ENCODE measurements around the gene NUBP2. TPM values are rescaled to one million over a fixed set of nuclear protein-coding genes. Genes with fewer than 3 reads are reported as not detected.

NUBP2 gene
- total RNA-seq, 1 experiment from 2014 or later: 103 TPM

DNA sequence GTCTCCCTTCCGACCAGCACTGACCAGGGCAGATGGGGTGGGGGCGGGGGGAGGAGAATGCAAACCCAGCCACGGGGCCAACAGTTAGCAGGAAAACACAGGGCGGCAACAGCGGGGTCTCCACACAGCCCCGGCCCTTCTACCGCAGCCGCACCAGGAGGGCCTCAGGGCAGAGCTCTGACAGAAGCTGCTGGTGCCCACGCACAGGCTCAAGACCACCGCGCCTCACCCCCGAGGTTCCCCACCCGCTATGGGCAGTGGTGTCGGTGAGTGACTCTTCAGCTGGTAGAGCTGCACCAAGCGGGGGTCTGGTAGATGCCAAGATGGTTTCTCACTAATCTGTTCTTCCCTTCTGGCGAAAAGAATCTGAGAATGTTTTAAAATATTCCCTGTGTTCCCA lies 27.8 kb downstream of the NUBP2 start:
- BruUV-seq (replicated peaks): no TSS peak
- Histone ChIP-seq H4K20me1 (ENCODE audit: insufficient read depth) (no peaks in the 10 kb centered on the region), H3K27ac (ENCODE audit: low read depth, low read length) (no peak overlapping the region), H2AFZ (ENCODE audit: low read depth, low read length, poor library complexity, severe bottlenecking) (no peak overlapping the region), H3K4me2 (ENCODE audit: low read length) (no peak overlapping the region), H3K36me3 (ENCODE audit: control insufficient read depth in 1 of 2, insufficient read depth in 2 of 2, low read length in 2 of 2) (no peaks in the 10 kb centered on the region), H3K9me3 (ENCODE audit: control insufficient read depth in 1 of 2, insufficient read depth in 1 of 2, low read depth in 1 of 2, low read length in 2 of 2) (no peaks in the 10 kb centered on the region), H3K27me3 (ENCODE audit: insufficient read depth, low read length) (no peaks in the 10 kb centered on the region), H3K4me1 (ENCODE audit: control insufficient read depth in 1 of 2, insufficient read depth in 2 of 2, low read length in 2 of 2) (peaks cover 6 to 10% of the 10 kb centered on the region in 2 experiments; a peak in 3 of 4 replicates), H3K79me2 (ENCODE audit: insufficient read depth, low read length) (no peaks in the 10 kb centered on the region), H3K9ac (ENCODE audit: low read length) (no peak overlapping the region), H3K4me3 (replicated peaks in 1 of 2; ENCODE audit: low read depth in 1 of 2, low read length in 2 of 2) (no peak overlapping the region), H3K9me2 (ENCODE audit: insufficient read depth) (no peaks in the 10 kb centered on the region)
- DNase-seq (ENCODE audit: low read depth, low spot score) (no peak), ATAC-seq (no peak)
- CTCF ChIA-PET: no interaction called here
- intact Hi-C loops (cut with micrococcal nuclease): no loop called here
- RAD21 ChIA-PET (ENCODE audit: low non-redundant PET in 1 of 2, low total read pairs in 2 of 2, uncharacterized antibody in 2 of 2, unreplicated experiment in 2 of 2): no interaction called here
- TF ChIP-seq FOSL1 (IDR thresholded peaks at IDR 0.05; ENCODE audit: low read depth) (no peak), RAD21 (IDR thresholded peaks at IDR 0.05; ENCODE audit: low read depth) (no peak), POLR2A (IDR thresholded peaks at IDR 0.05; ENCODE audit: borderline replicate concordance, extremely low read depth, insufficient read depth, insufficient read length) (no peak), CBX3 (IDR thresholded peaks at IDR 0.05; ENCODE audit: low read depth) (no peak), ATF3 (IDR thresholded peaks at IDR 0.05) (no peak), EZH2 (IDR thresholded peaks at IDR 0.05) (no peak), JUND (IDR thresholded peaks at IDR 0.05) (no peak), SRF (IDR thresholded peaks at IDR 0.05; ENCODE audit: low read depth) (no peak), REST (IDR thresholded peaks at IDR 0.05; ENCODE audit: low read depth) (no peak)
- POLR2A ChIA-PET: no interaction called here
